ENCODE measurements around the gene IDI1. TPM values are rescaled to one million over a fixed set of nuclear protein-coding genes. Genes with fewer than 3 reads are reported as not detected.

The IDI1 gene
- total and polyA plus RNA-seq, 2 of the 13 experiments (the other 11 are each of a cell fraction or from before 2014, with no cell fraction given): 44.4 to 145 TPM

GRCh38 chr10:1048732-1049424, at the start of gene IDI1 (continued):
- TF ChIP-seq XRCC5 (optimal IDR thresholded peaks at IDR 0.05; ENCODE audit: low read length): peak; percentile 14
- TF ChIP-seq ZNF264 (CRISPR knock-in tag; IDR thresholded peaks at IDR 0.05): no peak; the same call in 1 of the 2 replicates
- TF ChIP-seq ZEB1 (IDR thresholded peaks at IDR 0.05; ENCODE audit: insufficient replicate concordance, low read depth): no peak
- peak; percentile 74 to 79; a peak in 3 of 4 replicates for TF ChIP-seq HMGXB4 (CRISPR knock-in tag; IDR thresholded peaks at IDR 0.05; ENCODE audit: borderline replicate concordance in 1 of 2, low read depth in 1 of 2)
- peak; percentile 4; the same call in 1 of the 2 replicates for TF ChIP-seq RERE (CRISPR knock-in tag; IDR thresholded peaks at IDR 0.05; ENCODE audit: low read depth)
- peak; percentile 96 for TF ChIP-seq ZNF501 (CRISPR knock-in tag; IDR thresholded peaks at IDR 0.05)
- TF ChIP-seq ZFP36L2 (CRISPR knock-in tag; IDR thresholded peaks at IDR 0.05): no peak
- TF ChIP-seq ZBTB46 (CRISPR knock-in tag; IDR thresholded peaks at IDR 0.05; ENCODE audit: borderline replicate concordance): no peak
- TF ChIP-seq ARNT2 (CRISPR knock-in tag; IDR thresholded peaks at IDR 0.05; ENCODE audit: low read depth): peak; percentile 90
- TF ChIP-seq SOX5 (CRISPR knock-in tag; IDR thresholded peaks at IDR 0.05; ENCODE audit: borderline replicate concordance): 0 out of 2 replicates have a peak, but pooled peaks have one; percentile 26
- TF ChIP-seq HNF4A (CRISPR knock-in tag; IDR thresholded peaks at IDR 0.05): no peak
- TF ChIP-seq NFYC (CRISPR knock-in tag; IDR thresholded peaks at IDR 0.05): peak; percentile 86
- TF ChIP-seq ZNF790 (CRISPR knock-in tag; IDR thresholded peaks at IDR 0.05; ENCODE audit: borderline replicate concordance): peak; percentile 97
- TF ChIP-seq EP300 (IDR thresholded peaks at IDR 0.05; ENCODE audit: low read depth in 2 of 2, low read length in 2 of 2): peak in 1 of 2 experiments; percentile 61; a peak in 2 of 4 replicates
- TF ChIP-seq EP300 (CRISPR knock-in tag; IDR thresholded peaks at IDR 0.05; ENCODE audit: borderline replicate concordance): peak; percentile 52; the same call in 1 of the 2 replicates
